Neural progenitor cell (in vitro differentiated cells): ENCODE measurements around the gene LRRN2. TPM values are rescaled to one million over a fixed set of nuclear protein-coding genes. Genes with fewer than 3 reads are reported as not detected.

ENCODE experiments used
- DNase-seq: peaks from one replicate; pipeline ENCODE4 v3.0.0-alpha.2; 2016; ENCODE audit warnings: low spot score
- H2AFZ ChIP-seq: fragments of 200-600 bp; sonication (generic); replicated peaks from 2 replicates; pipeline ENCODE4 v1.6.1; 2016; ENCODE audit warnings: antibody characterized with exemption
- H3F3A ChIP-seq: fragments of 200-600 bp; sonication (generic); 2 replicates; pipeline ENCODE4 v1.6.1; 2016; ENCODE audit warnings: antibody characterized with exemption, low read depth
- H3K27ac ChIP-seq: fragments of 200-600 bp; sonication (generic); 2 replicates; pipeline ENCODE4 v1.5.1; 2016; ENCODE audit warnings: mild to moderate bottlenecking
- H3K27me3 ChIP-seq: fragments of 200-600 bp; sonication (generic); 2 replicates; pipeline ENCODE4 v1.6.1; 2016; ENCODE audit warnings: mild to moderate bottlenecking, moderate library complexity
- H3K36me3 ChIP-seq: fragments of 200-600 bp; sonication (generic); 2 replicates; pipeline ENCODE4 v1.5.1; 2016
- H3K4me1 ChIP-seq: fragments of 200-600 bp; sonication (generic); 2 replicates; pipeline ENCODE4 v1.6.1; 2016; ENCODE audit warnings: mixed run types
- H3K4me2 ChIP-seq: fragments of 200-600 bp; sonication (generic); 2 replicates; pipeline ENCODE4 v1.6.1; 2016
- H3K4me3 ChIP-seq: fragments of 200-600 bp; sonication (generic); 2 replicates; pipeline ENCODE4 v1.5.1; 2016
- H3K79me2 ChIP-seq: fragments of 200-600 bp; sonication (generic); 2 replicates; pipeline ENCODE4 v1.6.1; 2016; ENCODE audit warnings: low read depth
- H3K9ac ChIP-seq: fragments of 200-600 bp; sonication (generic); 2 replicates; pipeline ENCODE4 v1.6.1; 2016
- H3K9me3 ChIP-seq: fragments of 200-600 bp; sonication (generic); 2 replicates; pipeline ENCODE4 v1.5.1; 2016; ENCODE audit warnings: low read depth
- H4K20me1 ChIP-seq: fragments of 200-600 bp; sonication (generic); 2 replicates; pipeline ENCODE4 v1.6.1; 2016; ENCODE audit warnings: low read depth
- H3K27ac Mint-ChIP-seq: 3 replicates; pipeline ENCODE4 v1.8.0; 2021; ENCODE audit warnings: mixed read lengths
- H3K27me3 Mint-ChIP-seq: 2 replicates; pipeline ENCODE4 v1.8.0; 2022; ENCODE audit warnings: low read depth, mild to moderate bottlenecking, inconsistent platforms, moderate library complexity, mixed read lengths; ENCODE audit not compliant: insufficient read depth
- H3K36me3 Mint-ChIP-seq: 3 replicates; pipeline ENCODE4 v1.8.0; 2021; ENCODE audit warnings: mixed read lengths
- H3K4me1 Mint-ChIP-seq: 3 replicates; pipeline ENCODE4 v1.8.0; 2021; ENCODE audit warnings: mixed read lengths
- H3K4me3 Mint-ChIP-seq: 3 replicates; pipeline ENCODE4 v1.8.0; 2021; ENCODE audit warnings: mild to moderate bottlenecking, moderate library complexity, mixed read lengths
- H3K9me3 Mint-ChIP-seq: 3 replicates; pipeline ENCODE4 v1.8.0; 2020; ENCODE audit warnings: mixed read lengths
- EZH2 ChIP-seq: fragments of 200-600 bp; sonication (generic); IDR thresholded peaks from 2 replicates; pipeline ENCODE4 v1.6.1; 2017; ENCODE audit warnings: antibody characterized with exemption, mild to moderate bottlenecking, moderate library complexity
- EZH2phosphoT487 ChIP-seq: fragments of 200-600 bp; sonication (generic); IDR thresholded peaks from 2 replicates; pipeline ENCODE4 v1.6.1; 2017; ENCODE audit warnings: antibody characterized with exemption
- total RNA-seq: library from RNA; depleted of rRNA; stranded (reverse); fragments of >200 nt; gene quantifications from 2 replicates; pipeline ENCODE4 v1.2.3, GENCODE V29; 2015; ENCODE audit warnings: low replicate concordance
- TF ChIP-seq, protein P1 (sequence below): fragments of 200-600 bp; sonication (generic); IDR thresholded peaks from 2 replicates; pipeline ENCODE4 v1.5.1; 2017; ENCODE audit warnings: antibody characterized with exemption, mild to moderate bottlenecking

Gene LRRN2
- total RNA-seq, 1 donor from 2014 or later = 1.9 TPM

DNA sequence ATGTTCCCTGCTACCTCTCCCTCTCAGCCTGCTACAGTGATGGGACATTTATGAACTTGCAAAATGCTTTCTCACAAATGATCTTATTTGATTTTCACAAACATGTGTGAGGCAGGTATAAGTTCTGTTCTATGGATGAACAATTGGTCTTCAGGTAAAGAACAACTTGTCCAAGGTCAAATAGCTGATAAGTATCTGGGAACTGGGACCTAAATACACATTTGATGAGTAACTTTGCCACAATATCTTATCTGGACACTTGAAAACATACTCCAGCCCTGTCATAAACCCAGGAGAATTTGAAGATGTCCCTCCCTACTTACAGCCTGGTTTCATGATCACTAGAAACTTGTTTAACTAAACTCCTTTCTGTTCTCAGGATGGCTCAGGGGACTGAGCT lies 23.0 kb downstream of the LRRN2 start:
- no peaks in the 10 kb centered on the region for H3K36me3 Mint-ChIP-seq
- no peak for DNase-seq
- TF ChIP-seq, protein P1, sequence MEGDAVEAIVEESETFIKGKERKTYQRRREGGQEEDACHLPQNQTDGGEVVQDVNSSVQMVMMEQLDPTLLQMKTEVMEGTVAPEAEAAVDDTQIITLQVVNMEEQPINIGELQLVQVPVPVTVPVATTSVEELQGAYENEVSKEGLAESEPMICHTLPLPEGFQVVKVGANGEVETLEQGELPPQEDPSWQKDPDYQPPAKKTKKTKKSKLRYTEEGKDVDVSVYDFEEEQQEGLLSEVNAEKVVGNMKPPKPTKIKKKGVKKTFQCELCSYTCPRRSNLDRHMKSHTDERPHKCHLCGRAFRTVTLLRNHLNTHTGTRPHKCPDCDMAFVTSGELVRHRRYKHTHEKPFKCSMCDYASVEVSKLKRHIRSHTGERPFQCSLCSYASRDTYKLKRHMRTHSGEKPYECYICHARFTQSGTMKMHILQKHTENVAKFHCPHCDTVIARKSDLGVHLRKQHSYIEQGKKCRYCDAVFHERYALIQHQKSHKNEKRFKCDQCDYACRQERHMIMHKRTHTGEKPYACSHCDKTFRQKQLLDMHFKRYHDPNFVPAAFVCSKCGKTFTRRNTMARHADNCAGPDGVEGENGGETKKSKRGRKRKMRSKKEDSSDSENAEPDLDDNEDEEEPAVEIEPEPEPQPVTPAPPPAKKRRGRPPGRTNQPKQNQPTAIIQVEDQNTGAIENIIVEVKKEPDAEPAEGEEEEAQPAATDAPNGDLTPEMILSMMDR = no peak
- TF ChIP-seq EZH2 (no peak), EZH2phosphoT487 (no peak)
- Histone ChIP-seq H3K9ac (no peak overlapping the region), H3K4me2 (no peak overlapping the region), H3F3A (no peaks in the 10 kb centered on the region), H3K27ac (no peak overlapping the region), H3K36me3 (no peaks in the 10 kb centered on the region), H4K20me1 (no peaks in the 10 kb centered on the region), H3K4me3 (no peak overlapping the region), H3K79me2 (no peaks in the 10 kb centered on the region), H3K9me3 (no peaks in the 10 kb centered on the region), H2AFZ (no peak overlapping the region), H3K4me1 (peaks cover 15% of the 10 kb centered on the region), H3K27me3 (no peaks in the 10 kb centered on the region)
- H3K9me3 Mint-ChIP-seq = no peaks in the 10 kb centered on the region
- peaks cover 17% of the 10 kb centered on the region for H3K4me1 Mint-ChIP-seq
- no peak overlapping the region for H3K4me3 Mint-ChIP-seq
- peaks cover 2% of the 10 kb centered on the region for H3K27me3 Mint-ChIP-seq
- no peak overlapping the region for H3K27ac Mint-ChIP-seq

DNA sequence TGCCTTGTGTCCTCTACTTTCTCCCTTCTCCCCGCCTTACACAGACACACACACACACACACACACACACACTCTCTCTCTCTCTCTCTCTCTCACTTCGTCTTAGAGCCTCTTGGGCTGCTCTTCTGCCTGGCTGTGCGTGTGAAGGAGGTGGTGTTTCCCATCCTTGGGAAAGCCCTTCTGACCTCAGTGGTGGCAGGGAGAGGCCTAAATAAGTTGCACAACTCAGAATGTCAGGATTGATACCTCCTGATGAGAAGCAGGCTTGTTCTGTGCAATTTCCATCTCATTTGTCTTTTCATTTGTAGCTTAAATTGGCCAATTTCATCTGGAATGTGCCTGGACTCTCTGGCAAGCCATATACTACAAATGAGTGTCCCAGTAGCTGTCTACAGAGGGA lies 25.0 kb downstream of the LRRN2 start:
- Histone ChIP-seq H3K4me2 (no peak overlapping the region), H3K27me3 (no peaks in the 10 kb centered on the region), H3F3A (no peaks in the 10 kb centered on the region), H3K36me3 (no peaks in the 10 kb centered on the region), H3K9me3 (no peaks in the 10 kb centered on the region), H3K9ac (no peak overlapping the region), H2AFZ (no peak overlapping the region), H3K27ac (no peak overlapping the region), H4K20me1 (no peaks in the 10 kb centered on the region), H3K79me2 (no peaks in the 10 kb centered on the region), H3K4me3 (no peak overlapping the region), H3K4me1 (peaks cover 15% of the 10 kb centered on the region)
- peaks cover 17% of the 10 kb centered on the region for H3K4me1 Mint-ChIP-seq
- H3K9me3 Mint-ChIP-seq = no peaks in the 10 kb centered on the region
- no peaks in the 10 kb centered on the region for H3K36me3 Mint-ChIP-seq
- H3K27me3 Mint-ChIP-seq = peaks cover 2% of the 10 kb centered on the region
- TF ChIP-seq EZH2 = no peak
- TF ChIP-seq, protein P1 = no peak
- H3K4me3 Mint-ChIP-seq = no peak overlapping the region
- no peak for DNase-seq
- H3K27ac Mint-ChIP-seq = no peak overlapping the region

DNA sequence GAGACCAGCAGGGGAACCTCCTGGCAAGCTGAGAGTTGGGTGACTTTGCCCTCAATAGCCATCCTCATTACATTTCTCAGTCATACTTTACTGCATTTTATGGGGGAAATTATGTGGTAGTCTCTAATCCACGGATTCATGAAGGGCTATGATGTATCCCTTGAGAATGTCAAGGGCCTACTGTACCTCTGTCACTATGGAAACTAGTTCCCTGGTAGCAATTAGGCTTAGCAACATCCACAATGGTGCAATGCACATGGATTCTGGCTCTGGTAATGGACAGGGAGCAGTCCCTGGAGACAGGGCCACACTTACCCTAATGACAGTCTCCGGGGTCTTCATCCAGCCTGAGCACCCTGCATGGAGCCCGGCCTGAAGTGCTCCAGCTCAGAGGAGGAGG lies 26.5 kb downstream of the LRRN2 start:
- Histone ChIP-seq H3K36me3 (no peaks in the 10 kb centered on the region), H2AFZ (no peak overlapping the region), H3K27ac (no peak overlapping the region), H3K4me3 (no peak overlapping the region), H3K4me1 (peaks cover 6% of the 10 kb centered on the region), H3K9me3 (no peaks in the 10 kb centered on the region), H3K4me2 (no peak overlapping the region), H3F3A (no peaks in the 10 kb centered on the region), H3K27me3 (no peaks in the 10 kb centered on the region), H3K79me2 (no peaks in the 10 kb centered on the region), H3K9ac (no peak overlapping the region), H4K20me1 (no peaks in the 10 kb centered on the region)
- H3K4me3 Mint-ChIP-seq = no peak overlapping the region
- DNase-seq = no peak
- no peaks in the 10 kb centered on the region for H3K36me3 Mint-ChIP-seq
- H3K9me3 Mint-ChIP-seq = no peaks in the 10 kb centered on the region
- H3K4me1 Mint-ChIP-seq = peaks cover 8% of the 10 kb centered on the region
- peaks cover 2% of the 10 kb centered on the region for H3K27me3 Mint-ChIP-seq
- TF ChIP-seq, protein P1 = no peak
- no peak for TF ChIP-seq EZH2
- TF ChIP-seq EZH2phosphoT487 = no peak
- no peak overlapping the region for H3K27ac Mint-ChIP-seq

DNA sequence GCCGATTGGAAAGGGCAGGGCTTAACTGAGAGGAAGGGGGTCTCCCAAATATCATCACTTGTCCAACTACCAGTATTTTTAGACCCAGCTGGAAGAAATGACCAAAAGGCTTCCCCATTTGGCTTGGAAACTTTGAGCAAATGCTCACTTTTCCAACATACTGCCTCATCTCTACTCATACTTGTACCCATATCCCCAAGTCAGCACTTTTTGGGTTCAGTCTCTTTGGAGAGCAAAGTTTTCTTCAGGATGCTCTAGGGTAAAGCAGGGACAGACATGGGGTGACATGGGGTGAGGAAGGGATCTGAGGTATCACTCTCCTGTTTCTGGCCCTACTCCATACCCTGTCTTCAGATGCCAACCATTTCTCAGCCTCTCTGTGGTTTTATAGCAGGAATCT lies 27.2 kb downstream of the LRRN2 start:
- Histone ChIP-seq H3F3A (no peaks in the 10 kb centered on the region), H3K4me3 (no peak overlapping the region), H2AFZ (no peak overlapping the region), H4K20me1 (peaks cover 2% of the 10 kb centered on the region), H3K36me3 (no peaks in the 10 kb centered on the region), H3K4me2 (no peak overlapping the region), H3K27me3 (peaks cover 2% of the 10 kb centered on the region), H3K9me3 (no peaks in the 10 kb centered on the region), H3K79me2 (no peaks in the 10 kb centered on the region), H3K4me1 (peaks cover under 1% of the 10 kb centered on the region), H3K27ac (no peak overlapping the region), H3K9ac (no peak overlapping the region)
- DNase-seq = no peak
- TF ChIP-seq EZH2phosphoT487 = no peak
- TF ChIP-seq, protein P1 = no peak
- TF ChIP-seq EZH2 = no peak
- Mint-ChIP-seq H3K4me1 (peaks cover under 1% of the 10 kb centered on the region), H3K36me3 (no peaks in the 10 kb centered on the region), H3K27me3 (peaks cover 2% of the 10 kb centered on the region), H3K4me3 (no peak overlapping the region), H3K27ac (no peak overlapping the region), H3K9me3 (no peaks in the 10 kb centered on the region)
